CD4-positive, alpha-beta T cell treated with Interferon gamma for 1 hour (primary cell): Measurements from ENCODE around the gene HMGCS2.
"Not testable (repeated sequence)": the region's sequence is repeated elsewhere in the genome, so short reads cannot be mapped to it uniquely, and the experiment has no call there.

Experiments
- DNase-seq: peaks from one replicate; pipeline ENCODE4 v3.0.0-alpha.2; 2020

Gene HMGCS2

GRCh38 chr1:119724611-119725218 lies 44.0 kb downstream of the HMGCS2 start:
- DNase-seq = no peak

GRCh38 chr1:119721896-119722295 lies 46.8 kb downstream of the HMGCS2 start:
- DNase-seq = no peak

- DNase-seq = no peak
These were observed 47.8 kb downstream of the HMGCS2 start for GRCh38 chr1:119720866-119721440.

DNA sequence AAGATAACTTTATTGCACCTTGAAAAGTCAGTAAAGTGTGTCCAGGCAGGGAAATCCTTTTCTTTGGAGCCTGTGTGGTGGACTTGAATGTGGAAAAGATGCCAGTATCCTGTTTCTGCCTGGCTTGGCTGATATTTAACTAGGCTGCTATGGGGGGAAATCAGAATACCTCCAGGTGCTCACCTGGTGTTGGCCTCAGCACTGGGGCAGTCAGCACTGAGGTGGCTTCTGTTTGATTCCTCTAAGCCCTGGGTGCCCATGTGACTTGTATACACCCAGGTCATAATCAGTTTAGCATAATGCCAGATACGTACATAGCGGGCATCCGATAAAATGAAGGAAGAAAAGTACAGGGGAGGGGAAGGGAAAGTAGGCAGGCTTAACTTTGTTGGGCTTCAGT lies 49.7 kb downstream of the HMGCS2 start:
- DNase-seq = no peak

DNA sequence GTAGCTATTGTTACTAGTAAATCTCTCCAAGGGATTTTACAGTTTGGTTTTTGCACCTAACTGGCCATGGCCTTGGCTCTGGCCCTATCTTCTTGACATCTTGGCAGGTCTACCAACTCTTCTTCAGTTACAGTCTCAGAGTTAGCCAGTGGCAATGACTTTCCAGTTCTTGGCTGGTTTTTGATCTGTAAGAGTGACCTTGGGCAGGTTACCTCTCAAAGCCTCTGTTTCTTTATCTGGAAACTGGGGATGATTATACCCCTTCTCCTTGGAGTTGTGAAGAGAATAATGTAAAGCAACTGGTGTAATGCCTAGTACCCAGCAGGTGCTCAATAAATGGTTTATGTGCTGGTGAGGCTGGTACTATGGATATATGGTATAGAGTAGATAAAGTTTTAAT lies 50.3 kb downstream of the HMGCS2 start:
- no peak for DNase-seq

DNA sequence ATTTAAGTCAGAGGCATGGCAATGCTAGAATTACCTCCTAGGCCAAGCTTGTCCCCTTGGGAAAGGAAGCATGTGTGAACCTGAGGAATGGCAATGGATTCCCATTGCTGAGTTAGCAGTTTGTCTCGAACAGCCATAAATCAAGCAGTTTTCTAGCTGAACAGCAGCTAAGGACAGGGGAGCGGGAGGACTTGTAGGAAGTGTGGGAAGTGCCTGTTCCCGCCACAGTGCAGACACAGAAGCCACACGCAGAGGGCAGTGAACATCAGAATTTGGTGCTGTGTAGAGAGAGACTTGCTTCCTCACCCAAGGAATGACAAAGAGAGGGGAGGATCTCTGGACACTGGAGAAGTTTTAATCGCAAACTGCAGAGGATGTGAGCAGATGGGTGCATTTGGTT lies 53.2 kb downstream of the HMGCS2 start:
- DNase-seq = no peak

GRCh38 chr1:119714583-119714982 lies 54.1 kb downstream of the HMGCS2 start:
- DNase-seq = no peak

GRCh38 chr1:119713749-119714456 lies 54.8 kb downstream of the HMGCS2 start:
- no peak for DNase-seq

GRCh38 chr1:119713039-119713748 lies 55.5 kb downstream of the HMGCS2 start:
- no peak for DNase-seq

DNA sequence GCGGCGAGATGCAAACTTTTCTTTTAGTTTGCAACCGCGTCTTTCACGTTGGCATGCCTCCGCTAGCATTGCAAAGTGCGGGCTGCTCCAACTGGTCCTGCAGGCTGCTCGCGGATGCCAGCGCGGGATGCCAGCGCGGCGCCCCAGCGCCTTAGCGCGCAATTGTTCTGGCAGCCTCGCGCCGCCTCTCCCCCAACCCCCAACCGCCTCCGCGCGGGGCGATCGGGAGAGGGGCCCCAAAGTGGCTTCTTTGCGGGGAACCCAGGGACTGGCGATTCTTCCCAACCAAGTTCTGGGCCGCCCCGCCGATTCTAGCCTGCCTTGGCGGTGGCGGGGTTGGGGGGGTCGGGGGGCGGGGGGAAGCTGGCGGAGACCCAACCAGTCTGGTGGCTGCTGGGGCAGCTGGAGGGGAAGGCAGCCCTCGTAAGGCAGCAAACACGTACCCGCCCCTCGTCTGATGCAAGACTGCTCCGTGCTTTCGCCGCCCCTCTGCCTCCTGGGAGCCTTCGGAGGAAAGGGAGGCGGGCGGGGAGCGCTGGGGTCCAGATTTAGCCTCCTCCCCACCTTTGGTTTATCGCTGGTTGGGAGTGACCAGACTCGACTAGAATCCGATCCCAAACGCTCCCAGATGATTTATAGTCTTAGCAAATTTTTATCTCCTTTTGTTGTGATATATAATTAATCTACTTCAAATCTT lies 56.2 kb downstream of the HMGCS2 start:
- DNase-seq = peak; percentile 10

DNA sequence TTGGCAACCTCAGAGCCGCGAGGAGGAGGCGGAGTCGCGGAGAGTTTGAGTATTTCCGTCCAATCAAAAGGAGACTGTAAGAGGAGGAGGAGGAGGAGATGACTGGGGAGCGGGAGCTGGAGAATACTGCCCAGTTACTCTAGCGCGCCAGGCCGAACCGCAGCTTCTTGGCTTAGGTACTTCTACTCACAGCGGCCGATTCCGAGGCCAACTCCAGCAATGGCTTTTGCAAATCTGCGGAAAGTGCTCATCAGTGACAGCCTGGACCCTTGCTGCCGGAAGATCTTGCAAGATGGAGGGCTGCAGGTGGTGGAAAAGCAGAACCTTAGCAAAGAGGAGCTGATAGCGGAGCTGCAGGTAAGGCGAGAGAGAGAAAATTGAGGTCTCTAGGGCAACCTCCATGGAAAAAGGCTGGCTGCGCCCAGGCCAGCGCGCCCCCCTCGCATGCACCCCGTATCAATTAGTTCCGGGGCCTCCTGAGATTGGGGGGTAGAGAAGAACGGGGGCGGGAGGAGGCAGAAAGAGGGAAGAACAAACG lies 56.8 kb downstream of the HMGCS2 start, which contains the start of gene PHGDH:
TSS of gene PHGDH (plus strand) at position 131 of the 538 bp plus-strand sequence. CDS start at position 220, 89 bp downstream.
- DNase-seq = peak; percentile 37

- not testable (repeated sequence) for DNase-seq
These were observed 57.3 kb downstream of the HMGCS2 start for GRCh38 chr1:119711356-119711803.

DNA sequence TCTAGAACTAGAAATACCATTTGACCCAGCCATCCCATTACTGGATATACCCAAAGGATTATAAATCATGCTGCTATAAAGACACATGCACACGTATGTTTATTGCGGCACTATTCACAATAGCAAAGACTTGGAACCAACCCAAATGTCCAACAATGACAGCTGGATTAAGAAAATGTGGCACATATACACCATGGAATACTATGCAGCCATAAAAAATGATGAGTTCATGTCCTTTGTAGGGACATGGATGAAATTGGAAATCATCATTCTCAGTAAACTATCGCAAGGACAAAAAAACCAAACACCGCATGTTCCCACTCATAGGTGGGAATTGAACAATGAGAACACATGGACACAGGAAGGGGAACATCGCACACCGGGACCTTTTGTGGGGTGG lies 62.1 kb downstream of the HMGCS2 start:
- not testable (repeated sequence) for DNase-seq

- DNase-seq = no peak
These were observed 64.8 kb downstream of the HMGCS2 start for GRCh38 chr1:119703666-119704450.

- peak; percentile 12 for DNase-seq
These were observed 66.3 kb downstream of the HMGCS2 start for GRCh38 chr1:119702384-119702783.

DNA sequence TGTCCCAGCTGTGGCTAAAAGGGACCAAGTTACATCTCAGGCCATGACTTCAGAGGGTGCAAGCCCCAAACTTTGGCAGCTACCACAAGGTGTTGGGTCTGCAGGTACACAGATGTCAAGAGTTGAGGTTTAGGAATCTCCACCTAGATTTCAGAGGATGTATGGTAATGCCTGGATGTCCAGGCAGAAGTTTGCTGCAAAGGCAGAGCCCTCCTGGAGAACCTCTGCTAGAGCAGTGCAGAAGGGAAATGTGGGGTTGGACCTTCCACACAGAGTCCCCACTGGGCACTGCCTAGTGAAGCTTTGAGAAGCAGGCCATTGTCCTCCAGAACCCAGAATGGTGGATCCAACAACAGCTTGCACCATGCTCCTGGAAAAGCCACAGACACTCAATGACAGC lies 67.0 kb downstream of the HMGCS2 start:
- no peak for DNase-seq

DNA sequence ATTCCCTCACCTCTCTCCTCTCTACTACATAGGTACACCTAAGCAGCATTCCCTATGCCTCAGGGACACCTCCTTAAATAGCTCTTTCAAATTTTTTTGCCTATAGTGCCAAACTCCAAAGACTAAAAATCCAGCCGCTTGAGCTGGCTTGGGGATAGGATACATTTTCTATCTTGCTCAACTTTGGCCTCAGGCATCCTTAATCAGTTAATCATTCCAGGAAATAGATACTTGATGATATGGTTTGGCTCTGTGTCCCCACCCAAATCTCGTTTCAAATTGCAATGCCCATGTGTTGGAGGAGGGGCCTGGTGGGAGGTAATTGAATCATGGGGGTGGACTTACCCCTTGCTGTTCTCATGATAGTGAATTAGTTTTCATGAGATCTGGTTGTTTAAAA lies 68.4 kb downstream of the HMGCS2 start:
- no peak for DNase-seq
